T-cell (primary cell): Measurements from ENCODE around the gene TSPAN15. TPM values are rescaled to one million over a fixed set of nuclear protein-coding genes. Genes with fewer than 3 reads are reported as not detected.
"Not testable (repeated sequence)": the region's sequence is repeated elsewhere in the genome, so short reads cannot be mapped to it uniquely, and the experiment has no call there.

Source experiments
- ATAC-seq, 4 experiments: fragments of 200-7000 bp in 3 of 4; fragments of 150-1000 bp in 1 of 4; cut with Tn5 transposase; replicated peaks in 1 of 4; 1 replicate in 3 of 4; 2 replicates in 1 of 4; pipeline ENCODE4 v1.10.0; 2021; ENCODE audit warnings: moderate library complexity in 3 of 4, mild to moderate bottlenecking in 2 of 4, moderate number of reproducible peaks in 1 of 4
- CTCF ChIA-PET, 2 donors: fragments of 300-600 bp; sonication (Branson Sonifier 250); formaldehyde crosslinking; loops; one replicate each; lab custom pipeline; 2022; ENCODE audit warnings: antibody characterized with exemption in 2 of 2; lab: Charles Lee
- POLR2A ChIA-PET, 2 donors: fragments of 300-600 bp; sonication (Branson Sonifier 250); formaldehyde crosslinking; loops; one replicate each; lab custom pipeline; 2022; ENCODE audit warnings: antibody characterized with exemption in 2 of 2; lab: Charles Lee
- DNase-seq, 35 experiments: peaks; one replicate each; pipeline versions ENCODE4 v3.0.0 to v3.0.0-alpha.2; 2013 to 2023
- H3K27ac ChIP-seq: one replicate; pipeline ENCODE4 v1.5.1; 2013; ENCODE audit warnings: low read length
- H3K27me3 ChIP-seq, 2 experiments: replicated peaks in 1 of 2; 1 replicate in 1 of 2; 2 replicates in 1 of 2; pipeline versions ENCODE4 v1.6.1 to v1.7.0; 2013; ENCODE audit warnings: low read length in 1 of 2, mixed read lengths in 1 of 2; ENCODE audit not compliant: control insufficient read depth in 2 of 2, insufficient read depth in 2 of 2; ENCODE audit errors: extremely low read depth in 1 of 2
- H3K36me3 ChIP-seq, 2 donors: 1 replicate in 1 of 2; 2 replicates in 1 of 2; pipeline versions ENCODE4 v1.6.1 to v1.7.0; 2013; ENCODE audit warnings: low read length in 1 of 2; ENCODE audit not compliant: control insufficient read depth in 2 of 2, insufficient read depth in 1 of 2; ENCODE audit errors: extremely low read depth in 1 of 2
- H3K4me1 ChIP-seq, 2 experiments: 1 replicate in 1 of 2; 2 replicates in 1 of 2; pipeline versions ENCODE4 v1.6.1 to v1.7.0; 2013; ENCODE audit warnings: low read length in 2 of 2, mixed read lengths in 1 of 2; ENCODE audit not compliant: insufficient read depth in 2 of 2, control insufficient read depth in 1 of 2; ENCODE audit errors: extremely low read depth in 1 of 2
- H3K4me3 ChIP-seq, 2 donors: 1 replicate in 1 of 2; 2 replicates in 1 of 2; pipeline versions ENCODE4 v1.5.1 to v1.7.0; 2013; ENCODE audit warnings: mild to moderate bottlenecking in 2 of 2, low read length in 1 of 2, moderate library complexity in 1 of 2; ENCODE audit not compliant: control insufficient read depth in 1 of 2; ENCODE audit errors: extremely low read depth in 1 of 2
- H3K9me3 ChIP-seq: 2 replicates; pipeline ENCODE4 v1.7.0; 2013
- H3K27ac Mint-ChIP-seq, 2 donors: one replicate each; pipeline ENCODE4 v1.8.0; 2020 to 2021; ENCODE audit warnings: mild to moderate bottlenecking in 2 of 2, mixed read lengths in 2 of 2
- H3K27me3 Mint-ChIP-seq, 2 donors: one replicate each; pipeline ENCODE4 v1.8.0; 2021 to 2022; ENCODE audit warnings: mixed read lengths in 2 of 2
- H3K36me3 Mint-ChIP-seq: one replicate; pipeline ENCODE4 v1.8.0; 2021; ENCODE audit warnings: mixed read lengths
- H3K4me1 Mint-ChIP-seq, 3 donors: one replicate each; pipeline ENCODE4 v1.8.0; 2020 to 2022; ENCODE audit warnings: mixed read lengths in 3 of 3, mild to moderate bottlenecking in 1 of 3
- H3K4me3 Mint-ChIP-seq, 3 donors: one replicate each; pipeline ENCODE4 v1.8.0; 2020 to 2022; ENCODE audit warnings: mild to moderate bottlenecking in 3 of 3, mixed read lengths in 3 of 3, moderate library complexity in 3 of 3
- H3K9me3 Mint-ChIP-seq, 3 donors: one replicate each; pipeline ENCODE4 v1.8.0; 2020 to 2022; ENCODE audit warnings: mixed read lengths in 3 of 3
- WGBS: methylation state at CpG from one replicate; pipeline ENCODE4 v1.1.5; 2013; ENCODE audit warnings: missing lambda C conversion rate; ENCODE audit not compliant: insufficient coverage; 5-methylcytosine and 5-hydroxymethylcytosine counted together
- total RNA-seq, 35 experiments: library from RNA in 6 of 35; stranded (reverse) in 6 of 35; fragments of 120-200 nt in 1 of 35; gene quantifications; one replicate each; pipeline versions ENCODE4 v1.2.1 to v1.2.4 and lab custom pipeline; 2013 to 2026

The TSPAN15 gene
- total RNA-seq, 5 donors from 2014 or later (not counting 1 experiment from before 2014, with no cell fraction given), result 2.9 to 8.2 (median 6.2) TPM

GRCh38 chr10:69481305-69481704 is 30.0 kb downstream of the TSPAN15 start:
- no peaks in the 10 kb centered on the region for H3K27me3 Mint-ChIP-seq
- no peak overlapping the region for H3K27ac ChIP-seq
- H3K36me3 ChIP-seq, result no peaks in the 10 kb centered on the region
- H3K4me1 Mint-ChIP-seq, result peaks cover 0 to 2% (median 0%) of the 10 kb centered on the region in 3 donors
- ChIA-PET CTCF (interaction anchor here in 1 of 2 donors (0.6 kb wide), 1 partner anchor 190 kb away, joined by 3 read pairs; no protein-coding TSS in a partner anchor), POLR2A (interaction anchor here in 1 of 2 donors (0.6 kb wide), 1 partner anchor 218 kb away, joined by 6 read pairs; no protein-coding TSS in a partner anchor)
- no peaks in the 10 kb centered on the region for H3K9me3 ChIP-seq
- H3K27me3 ChIP-seq, result peaks cover 0 to 15% of the 10 kb centered on the region in 2 experiments
- no peaks in the 10 kb centered on the region for H3K4me1 ChIP-seq
- no peak overlapping the region for H3K4me3 Mint-ChIP-seq
- DNase-seq (no peak), ATAC-seq (no peak)
- no peak overlapping the region for H3K27ac Mint-ChIP-seq
- H3K4me3 ChIP-seq, result no peak overlapping the region
- WGBS, result 77% methylated on average over 5 of the region's 6 CpGs
- H3K9me3 Mint-ChIP-seq, result no peaks in the 10 kb centered on the region
- peaks cover 7% of the 10 kb centered on the region for H3K36me3 Mint-ChIP-seq

- ChIA-PET POLR2A (no interaction called here), CTCF (interaction anchor here in 1 of 2 donors (0.6 kb wide), 1 partner anchor 191 kb away, joined by 3 read pairs; no protein-coding TSS in a partner anchor)
- Mint-ChIP-seq H3K4me3 (no peak overlapping the region), H3K4me1 (peaks cover 0 to 2% (median 0%) of the 10 kb centered on the region in 3 donors), H3K27me3 (no peaks in the 10 kb centered on the region), H3K36me3 (peaks cover 7% of the 10 kb centered on the region), H3K27ac (no peak overlapping the region), H3K9me3 (no peaks in the 10 kb centered on the region)
- no peak for DNase-seq
- WGBS, result 100% methylated on average over 1 of the region's 4 CpGs
- no peak for ATAC-seq
- H3K27me3 ChIP-seq, result peaks cover 0 to 16% of the 10 kb centered on the region in 2 experiments
- H3K27ac ChIP-seq, result no peak overlapping the region
- H3K4me3 ChIP-seq, result no peak overlapping the region
- H3K4me1 ChIP-seq, result no peaks in the 10 kb centered on the region
- no peaks in the 10 kb centered on the region for H3K9me3 ChIP-seq
- H3K36me3 ChIP-seq, result no peaks in the 10 kb centered on the region
Measured at GRCh38 chr10:69481811-69482524, 30.7 kb downstream of the TSPAN15 start.

- H3K4me3 Mint-ChIP-seq, result no peak overlapping the region
- Histone ChIP-seq H3K4me3 (no peak overlapping the region), H3K27ac (no peak overlapping the region), H3K36me3 (no peaks in the 10 kb centered on the region), H3K27me3 (peaks cover 0 to 12% of the 10 kb centered on the region in 2 experiments), H3K9me3 (no peaks in the 10 kb centered on the region), H3K4me1 (no peaks in the 10 kb centered on the region)
- H3K27me3 Mint-ChIP-seq, result no peaks in the 10 kb centered on the region
- ChIA-PET POLR2A (no interaction called here), CTCF (no interaction called here)
- WGBS, result 79% methylated on average over 2 of the region's 5 CpGs
- peaks cover 18% of the 10 kb centered on the region for H3K36me3 Mint-ChIP-seq
- ATAC-seq, result no peak
- peaks cover 0 to 12% (median 12%) of the 10 kb centered on the region in 3 donors for H3K9me3 Mint-ChIP-seq
- no peak for DNase-seq
- peaks cover 0 to 2% (median 0%) of the 10 kb centered on the region in 3 donors for H3K4me1 Mint-ChIP-seq
- no peak overlapping the region for H3K27ac Mint-ChIP-seq
Measured at GRCh38 chr10:69483963-69484362, 32.7 kb downstream of the TSPAN15 start.

GRCh38 chr10:69484736-69485135 is 33.5 kb downstream of the TSPAN15 start:
- POLR2A ChIA-PET, result no interaction called here
- Mint-ChIP-seq H3K27me3 (no peaks in the 10 kb centered on the region), H3K27ac (no peak overlapping the region), H3K4me3 (no peak overlapping the region), H3K36me3 (peaks cover 18% of the 10 kb centered on the region), H3K9me3 (peaks cover 0 to 12% (median 12%) of the 10 kb centered on the region in 3 donors), H3K4me1 (peaks cover 0 to 2% (median 0%) of the 10 kb centered on the region in 3 donors)
- no peak for ATAC-seq
- Histone ChIP-seq H3K27me3 (peaks cover 0 to 12% of the 10 kb centered on the region in 2 experiments), H3K4me1 (no peaks in the 10 kb centered on the region), H3K4me3 (no peak overlapping the region), H3K36me3 (no peaks in the 10 kb centered on the region), H3K27ac (no peak overlapping the region), H3K9me3 (no peaks in the 10 kb centered on the region)
- DNase-seq, result no peak
- no CpG with 5 or more reads among the region's 7 CpGs for WGBS
- CTCF ChIA-PET, result no interaction called here

GRCh38 chr10:69486922-69487730 is 35.9 kb downstream of the TSPAN15 start:
- H3K27me3 ChIP-seq, result peaks cover 0 to 12% of the 10 kb centered on the region in 2 experiments
- Mint-ChIP-seq H3K4me1 (peaks cover 0 to 1% (median 0%) of the 10 kb centered on the region in 3 donors), H3K27me3 (no peaks in the 10 kb centered on the region), H3K27ac (no peak overlapping the region), H3K4me3 (no peak overlapping the region), H3K9me3 (peaks cover 0 to 12% (median 12%) of the 10 kb centered on the region in 3 donors), H3K36me3 (peaks cover 16% of the 10 kb centered on the region)
- ChIA-PET POLR2A (no interaction called here), CTCF (no interaction called here)
- no peak overlapping the region for H3K4me3 ChIP-seq
- H3K4me1 ChIP-seq, result no peaks in the 10 kb centered on the region
- H3K36me3 ChIP-seq, result no peaks in the 10 kb centered on the region
- H3K27ac ChIP-seq, result no peak overlapping the region
- ATAC-seq (no peak), DNase-seq (no peak)
- no peaks in the 10 kb centered on the region for H3K9me3 ChIP-seq
- WGBS, result 75% methylated on average over 8 of the region's 9 CpGs

GRCh38 chr10:69488149-69488844 is 37.0 kb downstream of the TSPAN15 start:
- peaks cover 0 to 14% of the 10 kb centered on the region in 2 experiments for H3K27me3 ChIP-seq
- DNase-seq, H3K9me3 ChIP-seq, H3K27me3 Mint-ChIP-seq, H3K4me1 ChIP-seq, POLR2A ChIA-PET, CTCF ChIA-PET, H3K4me1 Mint-ChIP-seq, ATAC-seq, H3K4me3 ChIP-seq, H3K36me3 ChIP-seq, H3K4me3 Mint-ChIP-seq, H3K27ac Mint-ChIP-seq, H3K27ac ChIP-seq: not testable (repeated sequence)
- WGBS, result no CpG with 5 or more reads among the region's 4 CpGs
- Mint-ChIP-seq H3K36me3 (peaks cover 16% of the 10 kb centered on the region), H3K9me3 (peaks cover 0 to 12% (median 12%) of the 10 kb centered on the region in 3 donors)
